ENCODE measurements around the gene RPL41.
"Not testable (repeated sequence)": the region's sequence is repeated elsewhere in the genome, so short reads cannot be mapped to it uniquely, and the experiment has no call there.

Gene RPL41

GRCh38 chr12:56152756-56153677 is 36.6 kb downstream of the RPL41 start:
- ChIA-PET POLR2A (no interaction called here), CTCF (interaction anchor here (2.3 to 3.1 kb wide), 2 partner anchors 14 to 26 kb away, joined by 8 to 15 read pairs; partner anchors contain the start of gene ESYT1)

GRCh38 chr12:56153678-56154065 is 37.2 kb downstream of the RPL41 start:
- H3K27ac ChIP-seq (ENCODE audit: insufficient read depth in 1 of 2, low read depth in 1 of 2, low read length in 2 of 2, poor library complexity in 1 of 2, severe bottlenecking in 2 of 2) = no peak overlapping the region
- peaks cover 0 to 13% (median 8%) of the 10 kb centered on the region in 4 experiments for H3K36me3 ChIP-seq (ENCODE audit: control insufficient read depth in 4 of 4, insufficient read depth in 4 of 4, low read length in 3 of 4)

More at GRCh38 chr12:56152756-56153677, 36.6 kb downstream of the RPL41 start:
- Histone ChIP-seq H3K36me3 (ENCODE audit: control insufficient read depth in 4 of 4, insufficient read depth in 4 of 4, low read length in 3 of 4) (peaks cover 0 to 13% (median 8%) of the 10 kb centered on the region in 4 experiments), H3K27ac (ENCODE audit: insufficient read depth in 1 of 2, low read depth in 1 of 2, low read length in 2 of 2, poor library complexity in 1 of 2, severe bottlenecking in 2 of 2) (peak overlapping the region in 1 of 2 experiments; percentile 93), H3K4me3 (ENCODE audit: control insufficient read depth in 1 of 7, extremely low read depth in 1 of 7, insufficient read depth in 4 of 7, low read depth in 2 of 7, low read length in 6 of 7) (peak overlapping the region; percentile 47 to 91 (median 83)), H3K27me3 (replicated peaks in 2 of 5; ENCODE audit: control insufficient read depth in 4 of 5, insufficient read depth in 5 of 5, low read length in 4 of 5) (no peaks in the 10 kb centered on the region), H3K9me3 (ENCODE audit: control extremely low read depth in 1 of 5, control insufficient read depth in 4 of 5, insufficient read depth in 2 of 5, low read depth in 1 of 5, low read length in 4 of 5) (no peaks in the 10 kb centered on the region), H3K4me1 (ENCODE audit: control extremely low read depth in 1 of 4, control insufficient read depth in 4 of 4, insufficient read depth in 4 of 4, low read length in 3 of 4) (peaks cover 2 to 46% (median 36%) of the 10 kb centered on the region in 4 experiments)
- no peak for DNase-seq
- 36% methylated on average over 3 of the region's 8 CpGs for WGBS (ENCODE audit: insufficient coverage)

GRCh38 chr12:56154246-56154771 is 37.9 kb downstream of the RPL41 start:
- Histone ChIP-seq H3K4me3 (ENCODE audit: control insufficient read depth in 1 of 7, extremely low read depth in 1 of 7, insufficient read depth in 4 of 7, low read depth in 2 of 7, low read length in 6 of 7) (no peak overlapping the region), H3K27me3 (replicated peaks in 2 of 5; ENCODE audit: control insufficient read depth in 4 of 5, insufficient read depth in 5 of 5, low read length in 4 of 5) (no peaks in the 10 kb centered on the region), H3K36me3 (ENCODE audit: control insufficient read depth in 4 of 4, insufficient read depth in 4 of 4, low read length in 3 of 4) (peaks cover 0 to 13% (median 8%) of the 10 kb centered on the region in 4 experiments), H3K27ac (ENCODE audit: insufficient read depth in 1 of 2, low read depth in 1 of 2, low read length in 2 of 2, poor library complexity in 1 of 2, severe bottlenecking in 2 of 2) (no peak overlapping the region), H3K9me3 (ENCODE audit: control extremely low read depth in 1 of 5, control insufficient read depth in 4 of 5, insufficient read depth in 2 of 5, low read depth in 1 of 5, low read length in 4 of 5) (no peaks in the 10 kb centered on the region), H3K4me1 (ENCODE audit: control extremely low read depth in 1 of 4, control insufficient read depth in 4 of 4, insufficient read depth in 4 of 4, low read length in 3 of 4) (peaks cover 6 to 53% (median 41%) of the 10 kb centered on the region in 4 experiments)
- WGBS (ENCODE audit: insufficient coverage) = no CpG with 5 or more reads among the region's 1 CpG
- CTCF ChIA-PET = interaction anchor here (0.7 to 3.1 kb wide), 13 partner anchors 9 to 87 kb away, joined by 3 to 15 read pairs (median 3); partner anchors contain the start of genes ESYT1, SMARCC2 and ZC3H10
- DNase-seq = no peak
- POLR2A ChIA-PET = no interaction called here

More at GRCh38 chr12:56153678-56154065, 37.2 kb downstream of the RPL41 start:
- no peaks in the 10 kb centered on the region for H3K9me3 ChIP-seq (ENCODE audit: control extremely low read depth in 1 of 5, control insufficient read depth in 4 of 5, insufficient read depth in 2 of 5, low read depth in 1 of 5, low read length in 4 of 5)
- H3K4me3 ChIP-seq (ENCODE audit: control insufficient read depth in 1 of 7, extremely low read depth in 1 of 7, insufficient read depth in 4 of 7, low read depth in 2 of 7, low read length in 6 of 7) = peak overlapping the region in 2 of 7 experiments; percentile 77 to 88
- H3K4me1 ChIP-seq (ENCODE audit: control extremely low read depth in 1 of 4, control insufficient read depth in 4 of 4, insufficient read depth in 4 of 4, low read length in 3 of 4) = peaks cover 3 to 46% (median 36%) of the 10 kb centered on the region in 4 experiments
- no peaks in the 10 kb centered on the region for H3K27me3 ChIP-seq (replicated peaks in 2 of 5; ENCODE audit: control insufficient read depth in 4 of 5, insufficient read depth in 5 of 5, low read length in 4 of 5)
- POLR2A ChIA-PET = no interaction called here
- no peak for DNase-seq
- 100% methylated on average over 3 of the region's 5 CpGs for WGBS (ENCODE audit: insufficient coverage)
- CTCF ChIA-PET = interaction anchor here (0.9 to 3.1 kb wide), 5 partner anchors 10 to 86 kb away, joined by 3 to 15 read pairs (median 4); partner anchors contain the start of gene ESYT1

- WGBS (ENCODE audit: insufficient coverage) = no CpG with 5 or more reads among the region's 5 CpGs
- Histone ChIP-seq H3K4me3 (ENCODE audit: control insufficient read depth in 1 of 7, extremely low read depth in 1 of 7, insufficient read depth in 4 of 7, low read depth in 2 of 7, low read length in 6 of 7) (no peak overlapping the region), H3K9me3 (ENCODE audit: control extremely low read depth in 1 of 5, control insufficient read depth in 4 of 5, insufficient read depth in 2 of 5, low read depth in 1 of 5, low read length in 4 of 5) (no peaks in the 10 kb centered on the region), H3K27ac (ENCODE audit: insufficient read depth in 1 of 2, low read depth in 1 of 2, low read length in 2 of 2, poor library complexity in 1 of 2, severe bottlenecking in 2 of 2) (no peak overlapping the region), H3K36me3 (ENCODE audit: control insufficient read depth in 4 of 4, insufficient read depth in 4 of 4, low read length in 3 of 4) (peaks cover 0 to 17% (median 12%) of the 10 kb centered on the region in 4 experiments), H3K27me3 (replicated peaks in 2 of 5; ENCODE audit: control insufficient read depth in 4 of 5, insufficient read depth in 5 of 5, low read length in 4 of 5) (no peaks in the 10 kb centered on the region), H3K4me1 (ENCODE audit: control extremely low read depth in 1 of 4, control insufficient read depth in 4 of 4, insufficient read depth in 4 of 4, low read length in 3 of 4) (peaks cover 10 to 58% (median 46%) of the 10 kb centered on the region in 4 experiments)
- DNase-seq = no peak
- CTCF ChIA-PET = interaction anchor here (0.7 to 3.1 kb wide), 13 partner anchors 8 to 88 kb away, joined by 3 to 15 read pairs (median 3); partner anchors contain the start of genes ESYT1, SMARCC2 and ZC3H10
- POLR2A ChIA-PET = no interaction called here
Observed at GRCh38 chr12:56154818-56155217, 38.4 kb downstream of the RPL41 start.

GRCh38 chr12:56155256-56155845 is 38.9 kb downstream of the RPL41 start:
- Histone ChIP-seq H3K36me3 (ENCODE audit: control insufficient read depth in 4 of 4, insufficient read depth in 4 of 4, low read length in 3 of 4) (peaks cover 0 to 22% (median 16%) of the 10 kb centered on the region in 4 experiments), H3K4me1 (ENCODE audit: control extremely low read depth in 1 of 4, control insufficient read depth in 4 of 4, insufficient read depth in 4 of 4, low read length in 3 of 4) (peaks cover 12 to 62% (median 51%) of the 10 kb centered on the region in 4 experiments), H3K9me3 (ENCODE audit: control extremely low read depth in 1 of 5, control insufficient read depth in 4 of 5, insufficient read depth in 2 of 5, low read depth in 1 of 5, low read length in 4 of 5) (no peaks in the 10 kb centered on the region), H3K27me3 (replicated peaks in 2 of 5; ENCODE audit: control insufficient read depth in 4 of 5, insufficient read depth in 5 of 5, low read length in 4 of 5) (no peaks in the 10 kb centered on the region), H3K4me3 (ENCODE audit: control insufficient read depth in 1 of 7, extremely low read depth in 1 of 7, insufficient read depth in 4 of 7, low read depth in 2 of 7, low read length in 6 of 7) (no peak overlapping the region), H3K27ac (ENCODE audit: insufficient read depth in 1 of 2, low read depth in 1 of 2, low read length in 2 of 2, poor library complexity in 1 of 2, severe bottlenecking in 2 of 2) (no peak overlapping the region)
- no peak for DNase-seq
- 96% methylated on average over 11 of the region's 11 CpGs for WGBS (ENCODE audit: insufficient coverage)
- CTCF ChIA-PET = interaction anchor here (1.0 to 3.1 kb wide), 12 partner anchors 8 to 36 kb away, joined by 3 to 15 read pairs (median 6); partner anchors contain the start of genes ESYT1, SMARCC2 and ZC3H10
- POLR2A ChIA-PET = interaction anchor here (0.7 kb wide), 1 partner anchor 67 kb away, joined by 3 read pairs; no protein-coding TSS in a partner anchor

- Histone ChIP-seq H3K36me3 (ENCODE audit: control insufficient read depth in 4 of 4, insufficient read depth in 4 of 4, low read length in 3 of 4) (peaks cover 0 to 35% (median 27%) of the 10 kb centered on the region in 4 experiments), H3K4me1 (ENCODE audit: control extremely low read depth in 1 of 4, control insufficient read depth in 4 of 4, insufficient read depth in 4 of 4, low read length in 3 of 4) (peaks cover 12 to 54% (median 48%) of the 10 kb centered on the region in 4 experiments), H3K4me3 (ENCODE audit: control insufficient read depth in 1 of 7, extremely low read depth in 1 of 7, insufficient read depth in 4 of 7, low read depth in 2 of 7, low read length in 6 of 7) (peak overlapping the region in 5 of 7 experiments; percentile 72 to 99 (median 94)), H3K27ac (ENCODE audit: insufficient read depth in 1 of 2, low read depth in 1 of 2, low read length in 2 of 2, poor library complexity in 1 of 2, severe bottlenecking in 2 of 2) (peak overlapping the region; percentile 25 to 83)
- DNase-seq; H3K27me3 ChIP-seq (replicated peaks in 2 of 5; ENCODE audit: control insufficient read depth in 4 of 5, insufficient read depth in 5 of 5, low read length in 4 of 5); H3K9me3 ChIP-seq (ENCODE audit: control extremely low read depth in 1 of 5, control insufficient read depth in 4 of 5, insufficient read depth in 2 of 5, low read depth in 1 of 5, low read length in 4 of 5): not testable (repeated sequence)
- whole genome bisulfite sequencing (ENCODE audit: insufficient coverage) = 98% methylated on average over 12 of the region's 21 CpGs
- CTCF ChIA-PET = interaction anchor here (1.0 to 2.2 kb wide), 4 partner anchors 19 to 301 kb away, joined by 3 to 9 read pairs (median 6); partner anchors contain the start of genes ESYT1 and SMARCC2
- POLR2A ChIA-PET = interaction anchor here (0.6 to 0.8 kb wide), 2 partner anchors 41 to 112 kb away, joined by 3 to 4 read pairs; no protein-coding TSS in a partner anchor
Observed at GRCh38 chr12:56156464-56157200, 40.2 kb downstream of the RPL41 start.
